Uterus (tissue), 2 donors: ENCODE data around the gene CDAN1.
"Not testable (repeated sequence)": the region's sequence is repeated elsewhere in the genome, so short reads cannot be mapped to it uniquely, and the experiment has no call there.

Experiments
- POLR2A ChIP-seq, 2 donors: fragments of 450-650 bp; IDR thresholded peaks; one replicate each; pipeline ENCODE4 v1.6.1; 2016; ENCODE audit warnings: antibody characterized with exemption in 2 of 2, mild to moderate bottlenecking in 1 of 2, moderate library complexity in 1 of 2
- TF ChIP-seq, protein P1 (sequence below), 4 experiments: fragments of 200-600 bp in 2 of 4; fragments of 450-650 bp in 2 of 4; sonication (generic) in 2 of 4; IDR thresholded peaks; one replicate each; pipeline ENCODE4 v1.5.1; 2016 to 2019; ENCODE audit warnings: antibody characterized with exemption in 4 of 4, mild to moderate bottlenecking in 2 of 4, moderate library complexity in 1 of 4

DNA sequence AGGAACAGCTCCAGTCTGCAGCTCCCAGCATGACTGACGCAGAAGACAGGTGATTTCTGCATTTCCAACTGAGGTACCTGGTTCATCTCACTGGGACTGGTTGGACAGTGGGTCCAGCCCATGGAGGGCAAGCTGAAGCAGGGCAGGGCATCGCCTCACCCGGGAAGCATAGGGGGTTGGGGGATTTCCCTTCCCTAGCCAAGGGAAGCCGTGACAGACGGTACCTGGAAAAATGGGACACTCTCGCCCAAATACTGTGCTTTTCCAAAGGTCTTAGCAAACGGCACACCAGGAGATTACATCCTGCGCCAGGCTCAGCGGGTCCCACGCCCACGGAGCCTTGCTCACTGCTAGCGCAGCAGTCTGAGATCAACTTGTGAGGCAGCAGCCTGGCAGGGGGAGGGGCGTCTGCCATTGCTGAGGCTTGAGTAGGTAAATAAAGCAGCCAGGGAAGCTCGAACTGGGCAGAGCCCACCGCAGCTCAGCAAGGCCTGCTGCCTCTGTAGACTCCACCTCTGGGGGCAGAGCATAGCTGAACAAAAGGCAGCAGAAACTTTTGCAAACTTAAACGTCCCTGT is 27.3 kb upstream of the CDAN1 start:
- TF ChIP-seq, protein P1, sequence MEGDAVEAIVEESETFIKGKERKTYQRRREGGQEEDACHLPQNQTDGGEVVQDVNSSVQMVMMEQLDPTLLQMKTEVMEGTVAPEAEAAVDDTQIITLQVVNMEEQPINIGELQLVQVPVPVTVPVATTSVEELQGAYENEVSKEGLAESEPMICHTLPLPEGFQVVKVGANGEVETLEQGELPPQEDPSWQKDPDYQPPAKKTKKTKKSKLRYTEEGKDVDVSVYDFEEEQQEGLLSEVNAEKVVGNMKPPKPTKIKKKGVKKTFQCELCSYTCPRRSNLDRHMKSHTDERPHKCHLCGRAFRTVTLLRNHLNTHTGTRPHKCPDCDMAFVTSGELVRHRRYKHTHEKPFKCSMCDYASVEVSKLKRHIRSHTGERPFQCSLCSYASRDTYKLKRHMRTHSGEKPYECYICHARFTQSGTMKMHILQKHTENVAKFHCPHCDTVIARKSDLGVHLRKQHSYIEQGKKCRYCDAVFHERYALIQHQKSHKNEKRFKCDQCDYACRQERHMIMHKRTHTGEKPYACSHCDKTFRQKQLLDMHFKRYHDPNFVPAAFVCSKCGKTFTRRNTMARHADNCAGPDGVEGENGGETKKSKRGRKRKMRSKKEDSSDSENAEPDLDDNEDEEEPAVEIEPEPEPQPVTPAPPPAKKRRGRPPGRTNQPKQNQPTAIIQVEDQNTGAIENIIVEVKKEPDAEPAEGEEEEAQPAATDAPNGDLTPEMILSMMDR (IDR thresholded peaks at IDR 0.05) = not testable (repeated sequence)
- not testable (repeated sequence) for TF ChIP-seq POLR2A (IDR thresholded peaks at IDR 0.05)
